A673 (cell line): ENCODE measurements around the gene MFAP3L. TPM values are rescaled to one million over a fixed set of nuclear protein-coding genes. Genes with fewer than 3 reads are reported as not detected.

ENCODE experiments used
- BruUV-seq: library from RNA; stranded (reverse); fragments of 400-500 nt; replicated peaks from 2 replicates; lab custom pipeline; 2021; lab: Mats Ljungman, UMichigan
- CTCF ChIA-PET: fragments of 300-600 bp; sonication (Branson Sonifier 250); formaldehyde crosslinking; loops from one replicate; lab custom pipeline; 2022; ENCODE audit warnings: antibody characterized with exemption; lab: Charles Lee
- POLR2A ChIA-PET: fragments of 300-600 bp; sonication (Branson Sonifier 250); formaldehyde crosslinking; loops from one replicate; lab custom pipeline; 2022; ENCODE audit warnings: antibody characterized with exemption; ENCODE audit not compliant: low non-redundant PET; lab: Charles Lee
- DNase-seq: peaks from one replicate; pipeline ENCODE4 v3.0.0-alpha.2; 2015; ENCODE audit warnings: low spot score
- H3K27ac ChIP-seq: fragments of 200-600 bp; sonication (generic); 2 replicates; pipeline ENCODE4 v1.5.1; 2016; ENCODE audit warnings: mixed run types, low read depth, mild to moderate bottlenecking, mixed read lengths, antibody characterized with exemption, low read length; ENCODE audit not compliant: poor library complexity, severe bottlenecking
- H3K27me3 ChIP-seq: fragments of 200-600 bp; sonication (generic); replicated peaks from 2 replicates; pipeline ENCODE4 v1.6.1; 2017; ENCODE audit warnings: mixed run types, low read depth, mild to moderate bottlenecking, mixed read lengths, antibody characterized with exemption, low read length; ENCODE audit not compliant: insufficient read depth, poor library complexity
- H3K36me3 ChIP-seq: fragments of 200-600 bp; sonication (generic); 2 replicates; pipeline ENCODE4 v1.6.1; 2016; ENCODE audit warnings: mixed run types, mild to moderate bottlenecking, mixed read lengths, antibody characterized with exemption, low read length; ENCODE audit not compliant: insufficient read depth, poor library complexity, severe bottlenecking
- H3K4me1 ChIP-seq: fragments of 200-600 bp; sonication (generic); 2 replicates; pipeline ENCODE4 v1.6.1; 2017; ENCODE audit warnings: mixed run types, mild to moderate bottlenecking, mixed read lengths, antibody characterized with exemption, low read length; ENCODE audit not compliant: insufficient read depth, poor library complexity, severe bottlenecking
- H3K4me3 ChIP-seq: fragments of 200-600 bp; sonication (generic); 2 replicates; pipeline ENCODE4 v1.5.1; 2016; ENCODE audit warnings: low read depth, mixed run types, mild to moderate bottlenecking, mixed read lengths, low read length; ENCODE audit not compliant: poor library complexity, severe bottlenecking
- H3K9me3 ChIP-seq: fragments of 200-600 bp; sonication (generic); 2 replicates; pipeline ENCODE4 v1.6.1; 2016; ENCODE audit warnings: mixed run types, low read depth, mild to moderate bottlenecking, mixed read lengths, antibody characterized with exemption, low read length; ENCODE audit not compliant: poor library complexity, severe bottlenecking
- CTCF ChIP-seq: fragments of 300-800, 200-600 bp; sonication (generic); conservative IDR thresholded peaks from 2 replicates; pipeline ENCODE4 v1.5.1; 2017; ENCODE audit warnings: low read depth, mild to moderate bottlenecking, antibody characterized with exemption, low read length, moderate library complexity, mixed read lengths
- EZH2 ChIP-seq: fragments of 200-600 bp; sonication (generic); IDR thresholded peaks from 2 replicates; pipeline ENCODE4 v1.6.1; 2017; ENCODE audit warnings: borderline replicate concordance, low read depth, mild to moderate bottlenecking, mixed read lengths, antibody characterized with exemption, low read length; ENCODE audit not compliant: poor library complexity, severe bottlenecking
- intact Hi-C: fragments of 100-400 bp; cut with micrococcal nuclease; formaldehyde crosslinking; loops from one replicate; pipeline ENCODE4 v1.10.0; 2022; ENCODE audit not compliant: unreplicated experiment
- total RNA-seq: library from RNA; stranded (reverse); gene quantifications from 2 replicates; pipeline ENCODE4 v1.2.3, GENCODE V29; 2021

MFAP3L gene
- total RNA-seq, 1 experiment from 2014 or later = 7.6 TPM

DNA sequence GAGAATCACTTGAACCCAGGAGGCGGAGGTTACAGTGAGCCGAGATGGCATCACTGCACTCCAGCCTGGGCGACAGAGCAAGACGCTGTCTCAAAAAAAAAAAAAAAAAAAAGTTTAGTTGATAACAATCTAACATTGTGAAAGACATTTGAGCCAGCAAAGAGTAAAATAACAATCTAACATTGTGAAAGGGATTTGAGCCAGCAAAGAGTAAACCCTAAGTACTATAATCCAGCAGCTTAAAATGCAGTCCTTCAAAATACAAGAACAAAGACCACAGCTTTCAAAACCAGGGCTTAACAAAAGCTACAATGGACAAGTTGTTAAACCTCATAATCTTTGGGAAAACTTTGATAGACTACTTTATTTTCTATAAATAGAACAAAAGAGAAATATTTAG is 16.9 kb downstream of the MFAP3L start:
- BruUV-seq = no TSS peak
- intact Hi-C loops = no loop called here
- CTCF ChIA-PET = no interaction called here

GRCh38 chr4:170008801-170009200 is 17.4 kb downstream of the MFAP3L start:
- Histone ChIP-seq H3K36me3 (no peaks in the 10 kb centered on the region), H3K27ac (no peak overlapping the region), H3K4me3 (no peak overlapping the region), H3K9me3 (no peaks in the 10 kb centered on the region), H3K27me3 (no peaks in the 10 kb centered on the region), H3K4me1 (no peaks in the 10 kb centered on the region)
- ChIA-PET CTCF (no interaction called here), POLR2A (no interaction called here)
- DNase-seq = no peak
- intact Hi-C loops = loop anchor here (1.0 kb wide), 1 partner anchor 198 kb away; no protein-coding TSS in a partner anchor
- TF ChIP-seq EZH2 (no peak), CTCF (no peak)
- BruUV-seq = no TSS peak

More for the DNA sequence above, 16.9 kb downstream of the MFAP3L start:
- TF ChIP-seq EZH2 (no peak), CTCF (no peak)
- no peak overlapping the region for H3K4me3 ChIP-seq
- no peak overlapping the region for H3K27ac ChIP-seq
- no peaks in the 10 kb centered on the region for H3K27me3 ChIP-seq
- DNase-seq = no peak
- POLR2A ChIA-PET = no interaction called here
- H3K36me3 ChIP-seq = no peaks in the 10 kb centered on the region
- H3K9me3 ChIP-seq = no peaks in the 10 kb centered on the region
- no peaks in the 10 kb centered on the region for H3K4me1 ChIP-seq

GRCh38 chr4:170008371-170008770 is 17.8 kb downstream of the MFAP3L start:
- Histone ChIP-seq H3K36me3 (no peaks in the 10 kb centered on the region), H3K9me3 (no peaks in the 10 kb centered on the region), H3K4me3 (no peak overlapping the region), H3K27ac (no peak overlapping the region), H3K4me1 (no peaks in the 10 kb centered on the region), H3K27me3 (no peaks in the 10 kb centered on the region)
- ChIA-PET CTCF (no interaction called here), POLR2A (no interaction called here)
- peak; percentile 11 for DNase-seq
- TF ChIP-seq CTCF (no peak), EZH2 (no peak)
- intact Hi-C loops = loop anchor here (1.0 kb wide), 1 partner anchor 198 kb away; no protein-coding TSS in a partner anchor
- no TSS peak for BruUV-seq
